G401.6 (cell line): ENCODE measurements around the gene FOXA2.
"Not testable (repeated sequence)": the region's sequence is repeated elsewhere in the genome, so short reads cannot be mapped to it uniquely, and the experiment has no call there.

Experiments used
- FAIRE-seq: peaks from 2 replicates; lab custom pipeline; 2012; peaks lifted over from hg19 to GRCh38; lab: Jason Lieb, UNC

FOXA2 gene

GRCh38 chr20:22567944-22568871 is 16.2 kb downstream of the FOXA2 start:
- no peak for FAIRE-seq

GRCh38 chr20:22566876-22567658 is 17.3 kb downstream of the FOXA2 start:
- no peak for FAIRE-seq

GRCh38 chr20:22563062-22563965 is 21.1 kb downstream of the FOXA2 start:
- no peak for FAIRE-seq

GRCh38 chr20:22562620-22563019 is 21.8 kb downstream of the FOXA2 start:
- FAIRE-seq: no peak

GRCh38 chr20:22561965-22562577 is 22.3 kb downstream of the FOXA2 start:
- no peak for FAIRE-seq

GRCh38 chr20:22560817-22561216 is 23.6 kb downstream of the FOXA2 start:
- FAIRE-seq: no peak

- no peak for FAIRE-seq
These were observed 24.6 kb downstream of the FOXA2 start for GRCh38 chr20:22559711-22560318.

GRCh38 chr20:22557403-22558276 is 26.7 kb downstream of the FOXA2 start:
- no peak for FAIRE-seq

- no peak for FAIRE-seq
These were observed 27.8 kb downstream of the FOXA2 start for GRCh38 chr20:22556565-22557056.

GRCh38 chr20:22555791-22556564 is 28.4 kb downstream of the FOXA2 start:
- FAIRE-seq: no peak

- FAIRE-seq: no peak
These were observed 30.0 kb downstream of the FOXA2 start for GRCh38 chr20:22554391-22554790.

- not testable (repeated sequence) for FAIRE-seq
These were observed 33.9 kb downstream of the FOXA2 start for GRCh38 chr20:22550514-22550913.

GRCh38 chr20:22548040-22548439 is 36.3 kb downstream of the FOXA2 start:
- no peak for FAIRE-seq

GRCh38 chr20:22546344-22546743 is 38.0 kb downstream of the FOXA2 start:
- no peak for FAIRE-seq

- FAIRE-seq: no peak
These were observed 39.3 kb downstream of the FOXA2 start for GRCh38 chr20:22545045-22545444.

- FAIRE-seq: no peak
These were observed 39.9 kb downstream of the FOXA2 start for GRCh38 chr20:22544462-22544861.

- FAIRE-seq: no peak
These were observed 41.9 kb downstream of the FOXA2 start for GRCh38 chr20:22542427-22542826.

GRCh38 chr20:22540832-22541231 is 43.5 kb downstream of the FOXA2 start:
- no peak for FAIRE-seq
